GM15510 (cell line): ENCODE measurements around the gene SSR4.

Source experiments
- POLR2A ChIP-seq: IDR thresholded peaks from 3 replicates; pipeline ENCODE4 v1.6.1; 2011; ENCODE audit warnings: borderline replicate concordance; ENCODE audit not compliant: insufficient read length; ENCODE audit errors: extremely low read depth

The SSR4 gene

DNA sequence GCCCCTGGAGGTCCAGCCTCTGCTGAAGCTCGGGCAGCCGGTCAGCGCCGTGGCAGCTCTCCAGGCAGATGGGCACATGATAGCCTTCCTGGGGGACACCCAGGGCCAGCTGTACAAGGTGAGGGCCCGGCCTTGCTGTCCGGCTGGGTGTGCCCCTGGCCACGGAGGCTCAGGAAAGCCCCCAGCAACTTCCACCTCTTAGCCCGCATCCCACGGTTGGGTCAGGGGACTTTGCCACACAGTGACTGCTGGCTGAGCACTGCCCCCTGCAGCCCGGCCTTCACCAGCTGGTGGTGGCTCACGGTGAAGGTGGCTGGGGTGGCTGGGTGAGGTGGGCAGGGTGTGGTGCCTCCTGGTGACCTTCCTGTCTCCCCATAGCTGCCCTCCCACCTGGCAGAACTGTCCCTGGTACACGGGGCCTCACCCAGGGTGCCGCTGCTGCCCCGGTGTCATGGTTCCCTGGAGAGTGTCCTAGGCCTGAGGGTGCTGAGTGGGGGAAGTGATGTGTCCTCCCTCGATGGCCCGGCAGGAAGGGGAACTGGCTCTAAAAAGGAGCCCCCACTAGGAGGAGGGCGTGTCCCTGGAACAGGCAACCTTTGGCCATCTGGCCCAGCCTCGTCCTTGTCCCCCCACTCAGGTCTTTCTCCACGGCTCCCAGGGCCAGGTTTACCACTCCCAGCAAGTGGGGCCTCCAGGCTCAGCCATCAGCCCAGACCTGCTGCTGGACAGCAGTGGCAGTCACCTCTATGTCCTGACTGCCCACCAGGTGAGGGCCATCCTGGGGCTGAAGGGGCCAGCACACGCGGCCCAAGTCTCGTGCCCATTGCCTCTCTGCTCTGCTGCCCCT is 25.9 kb upstream of the SSR4 start:
- no peak for TF ChIP-seq POLR2A

DNA sequence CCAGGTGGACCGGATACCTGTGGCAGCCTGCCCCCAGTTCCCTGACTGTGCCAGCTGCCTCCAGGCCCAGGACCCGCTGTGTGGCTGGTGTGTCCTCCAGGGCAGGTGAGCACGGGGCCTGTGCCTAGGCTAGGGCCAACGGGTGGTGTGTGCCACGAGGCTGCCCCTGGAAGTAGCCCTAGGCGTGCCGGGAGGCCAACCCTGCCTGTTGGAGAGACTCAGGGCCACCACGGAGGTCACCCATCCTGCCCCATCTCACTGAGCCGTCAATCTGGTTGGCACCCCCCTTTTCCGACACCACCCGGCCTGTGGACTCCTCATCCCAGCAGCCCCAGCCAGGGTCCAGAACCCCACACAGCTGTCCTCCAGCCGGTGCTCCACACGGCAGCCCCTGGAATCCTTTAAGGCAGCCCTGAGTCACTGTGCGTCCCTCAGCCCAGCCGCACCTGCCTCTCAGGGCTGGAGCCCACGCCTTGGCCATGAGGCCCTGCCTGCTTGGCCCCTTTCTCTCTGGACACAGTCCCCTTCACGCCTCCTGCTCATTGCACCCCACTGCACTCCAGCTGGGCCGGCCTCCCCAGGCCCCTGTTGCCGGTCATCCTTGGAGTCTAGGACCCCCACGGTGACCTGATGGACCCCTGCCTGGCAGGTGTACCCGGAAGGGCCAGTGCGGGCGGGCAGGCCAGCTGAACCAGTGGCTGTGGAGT is 25.2 kb upstream of the SSR4 start:
- no peak for TF ChIP-seq POLR2A

DNA sequence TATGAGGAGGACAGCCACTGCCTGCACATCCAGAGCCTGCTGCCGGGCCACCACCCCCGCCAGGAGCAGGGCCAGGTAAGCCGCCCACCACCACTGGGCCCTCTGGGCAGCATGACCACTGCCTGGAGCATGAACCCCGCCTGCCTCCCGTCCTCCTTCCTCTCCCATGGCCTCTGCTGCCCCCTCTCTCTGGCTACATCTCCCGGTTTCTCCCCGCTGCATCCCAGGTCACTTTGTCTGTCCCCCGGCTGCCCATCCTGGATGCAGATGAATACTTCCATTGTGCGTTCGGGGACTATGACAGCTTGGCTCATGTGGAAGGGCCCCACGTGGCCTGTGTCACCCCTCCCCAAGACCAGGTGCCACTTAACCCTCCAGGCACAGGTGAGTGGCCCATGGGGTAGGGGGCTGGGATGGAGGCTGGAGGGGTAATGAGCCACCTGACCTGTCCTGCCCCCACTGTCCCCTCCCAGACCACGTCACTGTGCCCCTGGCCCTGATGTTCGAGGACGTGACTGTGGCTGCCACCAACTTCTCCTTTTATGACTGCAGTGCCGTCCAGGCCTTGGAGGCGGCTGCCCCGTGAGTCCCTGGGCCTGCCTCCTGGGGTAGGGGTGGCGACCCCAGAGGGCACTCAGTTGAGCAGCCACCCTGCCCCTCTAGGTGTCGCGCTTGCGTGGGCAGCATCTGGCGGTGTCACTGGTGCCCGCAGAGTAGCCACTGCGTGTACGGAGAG is 24.4 kb upstream of the SSR4 start:
- TF ChIP-seq POLR2A, result no peak

DNA sequence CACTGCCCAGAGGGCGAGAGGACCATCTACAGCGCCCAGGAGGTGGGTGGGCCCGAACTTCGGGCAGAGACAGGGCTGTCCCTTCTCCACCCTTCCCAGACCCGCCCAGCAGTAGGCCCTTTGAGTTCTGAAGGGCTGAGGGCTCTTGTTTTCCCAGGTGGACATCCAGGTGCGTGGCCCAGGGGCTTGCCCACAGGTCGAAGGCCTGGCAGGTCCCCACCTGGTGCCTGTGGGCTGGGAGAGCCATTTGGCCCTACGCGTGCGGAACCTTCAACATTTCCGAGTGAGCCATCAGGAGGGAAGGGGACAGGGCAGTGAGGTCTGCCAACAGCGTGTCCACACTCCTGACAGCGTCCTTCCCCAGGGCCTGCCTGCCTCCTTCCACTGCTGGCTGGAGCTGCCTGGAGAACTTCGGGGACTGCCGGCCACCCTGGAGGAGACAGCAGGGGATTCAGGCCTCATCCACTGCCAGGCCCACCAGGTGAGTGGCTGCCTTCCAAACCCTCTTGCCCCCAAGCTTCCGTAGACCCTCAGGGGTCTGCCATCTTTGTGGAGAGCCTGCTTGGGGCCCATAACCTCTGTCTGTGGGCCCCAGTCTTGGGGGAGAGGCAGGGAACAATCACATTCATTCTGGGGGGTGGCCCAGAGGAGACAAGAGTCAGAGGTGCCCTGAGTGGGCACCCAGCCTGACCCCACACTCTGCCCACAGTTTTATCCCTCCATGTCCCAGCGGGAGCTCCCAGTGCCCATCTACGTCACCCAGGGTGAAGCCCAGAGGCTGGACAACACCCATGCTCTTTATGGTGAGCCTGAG is 23.7 kb upstream of the SSR4 start:
- TF ChIP-seq POLR2A, result no peak

DNA sequence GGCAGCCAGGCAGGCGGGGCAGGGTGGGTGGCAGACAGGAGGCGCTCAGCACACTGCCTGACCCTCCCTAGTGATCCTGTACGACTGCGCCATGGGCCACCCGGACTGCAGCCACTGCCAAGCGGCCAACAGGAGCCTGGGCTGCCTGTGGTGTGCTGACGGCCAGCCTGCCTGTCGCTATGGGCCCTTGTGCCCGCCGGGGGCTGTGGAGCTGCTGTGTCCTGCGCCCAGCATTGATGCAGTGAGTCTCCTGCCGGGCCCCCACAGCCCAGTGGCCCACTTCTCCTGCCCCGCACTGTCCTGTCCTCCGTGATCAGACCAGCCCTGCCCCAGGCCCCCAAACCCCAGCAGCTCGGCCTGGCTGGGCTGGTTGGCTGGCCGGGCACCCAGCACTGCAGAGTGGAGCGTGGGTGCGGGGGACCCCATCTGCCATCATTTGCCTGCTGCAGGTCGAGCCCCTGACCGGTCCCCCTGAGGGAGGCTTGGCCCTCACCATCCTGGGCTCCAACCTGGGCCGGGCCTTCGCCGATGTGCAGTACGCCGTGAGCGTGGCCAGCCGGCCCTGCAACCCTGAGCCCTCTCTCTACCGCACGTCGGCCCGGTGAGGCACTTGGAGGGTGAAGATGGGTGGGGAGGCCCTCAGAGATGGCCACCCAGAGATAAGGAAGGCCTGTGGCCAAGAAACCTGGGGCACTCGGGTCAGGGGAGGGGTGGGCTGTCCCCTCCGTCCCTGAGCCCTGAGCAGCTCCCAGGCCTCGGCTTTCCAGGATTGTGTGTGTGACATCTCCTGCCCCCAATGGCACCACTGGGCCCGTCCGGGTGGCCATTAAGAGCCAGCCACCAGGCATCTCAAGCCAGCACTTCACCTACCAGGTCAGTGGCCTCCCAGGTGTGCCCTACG is 22.8 kb upstream of the SSR4 start:
- no peak for TF ChIP-seq POLR2A

DNA sequence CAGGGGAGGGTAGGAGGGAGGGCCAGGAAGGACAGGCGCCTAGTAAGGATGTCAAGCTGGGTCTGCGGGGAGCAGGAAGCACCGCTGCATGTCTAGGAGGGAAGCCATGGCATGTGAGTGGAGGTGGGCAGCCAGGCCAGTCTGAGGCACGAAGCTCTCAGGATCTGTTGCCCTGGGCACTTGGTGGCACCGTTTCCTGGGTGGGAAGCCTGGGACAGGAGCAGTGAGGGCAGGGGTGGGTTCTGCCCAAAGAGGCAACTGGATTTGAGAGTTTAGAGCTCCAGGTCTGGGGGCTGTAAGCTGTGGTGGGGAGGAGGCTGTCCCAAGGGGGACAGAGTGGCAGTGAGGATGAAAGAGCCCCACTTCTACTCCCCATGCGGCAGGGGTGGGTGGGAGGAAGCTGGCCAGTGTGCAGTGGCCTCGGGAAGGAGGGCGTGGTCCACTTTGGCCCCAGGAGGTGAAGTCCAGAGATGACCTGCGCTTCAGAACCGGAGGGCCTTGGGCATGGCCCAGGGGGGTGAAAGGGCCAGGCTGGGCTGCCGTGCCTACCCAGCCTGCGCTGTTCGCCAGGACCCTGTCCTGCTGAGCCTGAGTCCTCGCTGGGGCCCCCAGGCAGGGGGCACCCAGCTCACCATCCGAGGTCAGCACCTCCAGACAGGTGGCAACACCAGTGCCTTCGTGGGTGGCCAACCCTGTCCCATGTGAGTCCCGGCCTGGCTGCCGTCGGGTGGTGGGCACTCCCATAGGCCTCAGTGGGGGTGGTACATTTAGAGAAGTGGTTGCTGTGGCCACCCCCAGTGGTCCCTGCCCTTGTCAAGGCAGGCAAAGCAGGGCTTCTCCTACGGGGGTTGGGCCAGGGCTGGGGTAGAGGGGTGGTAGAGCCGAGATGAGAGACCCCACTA is 21.9 kb upstream of the SSR4 start:
- TF ChIP-seq POLR2A, result no peak

DNA sequence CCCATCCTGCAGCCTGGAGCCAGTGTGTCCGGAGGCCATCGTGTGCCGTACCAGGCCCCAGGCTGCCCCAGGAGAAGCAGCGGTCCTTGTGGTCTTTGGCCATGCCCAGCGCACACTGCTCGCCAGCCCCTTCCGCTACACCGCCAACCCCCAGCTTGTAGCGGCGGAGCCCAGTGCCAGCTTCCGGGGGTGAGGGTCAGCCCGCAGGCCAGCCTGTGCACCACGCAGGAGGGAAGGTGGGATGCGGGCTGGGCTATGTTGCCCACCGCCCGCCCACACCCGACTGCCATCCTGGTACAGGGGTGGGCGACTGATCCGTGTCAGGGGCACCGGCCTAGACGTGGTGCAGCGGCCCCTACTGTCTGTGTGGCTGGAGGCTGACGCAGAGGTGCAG is 21.3 kb upstream of the SSR4 start:
- TF ChIP-seq POLR2A, result no peak

DNA sequence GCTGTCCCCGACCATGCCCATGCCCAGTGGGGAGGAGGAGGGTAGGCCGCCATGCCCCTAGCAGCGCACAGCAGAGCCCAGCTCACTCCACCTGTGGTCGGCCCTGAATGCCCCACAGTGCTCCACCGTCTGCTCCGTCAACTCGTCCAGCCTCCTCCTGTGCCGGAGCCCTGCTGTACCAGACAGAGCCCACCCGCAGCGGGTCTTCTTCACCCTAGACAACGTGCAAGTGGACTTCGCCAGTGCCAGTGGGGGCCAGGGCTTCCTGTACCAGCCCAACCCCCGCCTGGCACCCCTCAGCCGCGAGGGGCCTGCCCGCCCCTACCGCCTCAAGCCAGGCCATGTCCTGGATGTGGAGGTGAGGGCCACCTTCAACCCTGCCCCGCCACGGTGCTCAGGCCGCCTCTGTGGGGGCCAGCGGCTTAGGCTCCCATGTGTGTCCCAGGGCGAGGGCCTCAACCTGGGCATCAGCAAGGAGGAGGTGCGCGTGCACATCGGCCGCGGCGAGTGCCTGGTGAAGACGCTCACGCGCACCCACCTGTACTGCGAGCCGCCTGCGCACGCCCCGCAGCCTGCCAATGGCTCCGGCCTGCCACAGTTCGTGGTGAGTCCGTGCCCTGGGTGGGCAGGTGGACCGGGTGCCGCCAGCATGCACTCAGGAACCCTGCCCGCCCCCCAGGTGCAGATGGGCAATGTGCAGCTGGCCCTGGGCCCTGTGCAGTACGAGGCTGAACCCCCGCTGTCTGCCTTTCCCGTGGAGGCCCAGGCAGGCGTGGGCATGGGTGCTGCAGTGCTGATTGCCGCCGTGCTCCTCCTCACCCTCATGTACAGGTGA is 20.5 kb upstream of the SSR4 start:
- TF ChIP-seq POLR2A, result no peak

DNA sequence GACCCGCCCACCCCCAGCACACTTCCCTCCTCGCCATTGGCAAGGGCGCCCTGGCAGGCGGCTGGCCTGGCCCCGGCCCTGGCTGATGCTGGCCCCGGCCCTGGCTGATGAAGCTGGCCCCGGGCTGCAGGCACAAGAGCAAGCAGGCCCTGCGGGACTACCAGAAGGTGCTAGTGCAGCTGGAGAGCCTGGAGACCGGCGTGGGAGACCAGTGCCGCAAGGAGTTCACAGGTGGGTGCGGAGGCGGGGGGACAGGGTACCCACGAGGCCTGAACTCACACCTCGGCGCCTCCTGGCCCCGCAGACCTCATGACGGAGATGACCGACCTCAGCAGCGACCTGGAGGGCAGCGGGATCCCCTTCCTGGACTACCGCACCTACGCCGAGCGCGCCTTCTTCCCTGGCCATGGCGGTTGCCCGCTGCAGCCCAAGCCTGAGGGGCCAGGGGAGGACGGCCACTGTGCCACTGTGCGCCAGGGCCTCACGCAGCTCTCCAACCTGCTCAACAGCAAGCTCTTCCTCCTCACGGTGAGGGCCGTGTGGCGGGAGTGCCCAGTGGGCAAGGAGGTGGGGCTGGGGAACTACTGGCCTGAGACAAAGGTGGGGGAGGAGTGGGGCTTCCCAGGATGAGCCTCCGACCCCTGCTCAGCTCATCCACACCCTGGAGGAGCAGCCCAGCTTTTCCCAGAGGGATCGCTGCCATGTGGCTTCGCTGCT is 19.7 kb upstream of the SSR4 start:
- TF ChIP-seq POLR2A, result no peak

DNA sequence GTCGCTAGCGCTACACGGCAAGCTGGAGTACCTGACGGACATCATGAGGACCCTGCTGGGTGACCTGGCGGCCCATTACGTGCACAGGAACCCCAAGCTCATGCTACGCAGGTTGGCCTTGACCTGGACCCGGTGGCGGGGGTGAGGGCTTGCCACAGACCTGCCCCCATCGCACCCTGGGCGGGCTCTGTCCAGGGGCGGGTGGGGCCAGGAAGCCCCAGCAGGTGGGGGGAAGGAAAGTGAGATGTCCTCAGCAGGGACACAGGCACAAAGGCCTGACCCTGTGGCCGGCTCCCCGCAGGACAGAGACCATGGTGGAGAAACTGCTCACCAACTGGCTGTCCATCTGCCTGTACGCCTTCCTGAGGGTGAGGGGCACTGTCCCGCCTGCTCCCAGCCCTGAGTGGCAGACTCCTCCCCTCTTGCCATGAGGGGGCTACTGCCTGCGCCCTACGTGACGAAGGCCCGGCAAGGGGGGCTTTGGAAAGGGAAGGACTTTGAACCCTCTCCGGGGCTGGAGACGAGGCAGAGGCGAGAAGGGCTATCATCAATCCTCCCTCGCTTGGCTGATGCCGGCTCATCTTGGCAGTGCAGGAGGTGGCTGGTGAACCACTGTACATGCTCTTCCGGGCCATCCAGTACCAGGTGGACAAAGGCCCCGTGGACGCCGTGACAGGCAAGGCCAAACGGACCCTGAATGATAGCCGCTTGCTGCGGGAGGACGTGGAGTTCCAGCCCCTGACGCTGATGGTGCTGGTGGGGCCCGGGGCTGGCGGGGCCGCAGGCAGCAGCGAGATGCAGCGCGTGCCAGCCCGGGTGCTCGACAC is 19.0 kb upstream of the SSR4 start:
- no peak for TF ChIP-seq POLR2A
